Aorta (tissue), 5 donors: ENCODE measurements around the gene ASS1. TPM values are rescaled to one million over a fixed set of nuclear protein-coding genes. Genes with fewer than 3 reads are reported as not detected.

ENCODE experiments used
- ATAC-seq: fragments of 200-7000 bp; cut with Tn5 transposase; one replicate; pipeline ENCODE4 v1.9.1; 2022; ENCODE audit warnings: moderate library complexity; ENCODE audit not compliant: low FRiP score
- DNase-seq, 2 donors: peaks; one replicate each; pipeline ENCODE4 v3.0.0-alpha.2; 2020
- H3K27ac ChIP-seq, 2 donors: one replicate each; pipeline ENCODE4 v1.5.1; 2013; ENCODE audit warnings: low read length in 2 of 2, mild to moderate bottlenecking in 2 of 2, moderate library complexity in 2 of 2, control low read depth in 1 of 2, inconsistent platforms in 1 of 2, low read depth in 1 of 2
- H3K27me3 ChIP-seq, 2 donors: one replicate each; pipeline ENCODE4 v1.6.1; 2013; ENCODE audit warnings: control low read depth in 1 of 2, low read length in 1 of 2, mild to moderate bottlenecking in 1 of 2, moderate library complexity in 1 of 2; ENCODE audit not compliant: insufficient read depth in 2 of 2, control insufficient read depth in 1 of 2
- H3K36me3 ChIP-seq, 2 donors: one replicate each; pipeline ENCODE4 v1.6.1; 2013; ENCODE audit warnings: control low read depth in 1 of 2, low read length in 1 of 2, mild to moderate bottlenecking in 1 of 2; ENCODE audit not compliant: insufficient read depth in 2 of 2, control insufficient read depth in 1 of 2
- H3K4me1 ChIP-seq, 2 donors: one replicate each; pipeline ENCODE4 v1.6.1; 2013; ENCODE audit warnings: low read length in 2 of 2, control low read depth in 1 of 2, mild to moderate bottlenecking in 1 of 2, moderate library complexity in 1 of 2; ENCODE audit not compliant: insufficient read depth in 2 of 2, control insufficient read depth in 1 of 2
- H3K4me3 ChIP-seq, 2 donors: one replicate each; pipeline ENCODE4 v1.5.1; 2013; ENCODE audit warnings: low read length in 2 of 2, control low read depth in 1 of 2, mild to moderate bottlenecking in 1 of 2
- H3K9me3 ChIP-seq: one replicate; pipeline ENCODE4 v1.6.1; 2013; ENCODE audit warnings: mild to moderate bottlenecking, low read length; ENCODE audit not compliant: control insufficient read depth
- WGBS, 2 donors: extraction: QIAGEN DNeasy Blood & Tissue Kit; methylation state at CpG; one replicate each; pipeline ENCODE4 v1.1.7; 2013; 5-methylcytosine and 5-hydroxymethylcytosine counted together
- intact Hi-C, 2 donors: fragments of 100-400 bp; cut with DNase I; formaldehyde crosslinking; loops; one replicate each; pipeline versions ENCODE4 v1.14.2 to v1.15.0; 2022
- polyA plus RNA-seq, 2 donors: library from polyadenylated mRNA; stranded (reverse); fragments of 200-250 nt; gene quantifications; one replicate each; pipeline ENCODE4 v1.2.3, GENCODE V29; 2013
- total RNA-seq, 2 donors: library from RNA; stranded (reverse); fragmentation: NEBNext Ultra II Directional; extraction: Animal tissue kit (Norgen Biotek cat#: 25700); gene quantifications; one replicate each; pipeline ENCODE4 v1.2.1, GENCODE V29; 2021
- donor health status: healthy with polysubstance abuse.
- donor health status: Bipolar disorder and iron deficiency.
- donor health status: DM: no; HTN: no; CAD: no.
- donor health status: DM: no; HTN: no; CAD: no.
- donor health status: DM: yes; HTN: yes; CAD: no.

ASS1 gene
- total and polyA plus RNA-seq, 4 donors = 52.0 to 99.0 (median 78.5) TPM

DNA sequence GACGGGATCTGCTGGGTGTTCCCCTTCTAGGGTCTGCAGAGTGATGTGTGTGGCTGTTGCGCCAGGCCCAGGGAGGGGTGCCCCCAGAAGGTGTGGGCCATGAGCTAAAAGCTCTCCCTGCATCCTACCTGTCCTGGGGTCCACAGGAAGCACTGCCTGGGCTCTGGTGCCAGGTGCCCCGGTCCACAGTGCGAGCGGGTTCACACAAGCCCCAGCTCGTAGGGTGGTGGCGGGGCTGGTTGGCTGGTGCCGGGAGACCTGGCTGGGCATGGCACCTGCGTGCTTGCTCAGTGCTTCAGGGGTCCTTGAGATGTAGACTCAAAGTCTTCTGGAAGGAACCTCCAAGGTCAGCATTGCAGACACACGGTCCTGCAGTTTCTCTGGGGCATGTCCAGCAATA is 25.5 kb downstream of the ASS1 start:
- no peak for ATAC-seq
- no peaks in the 10 kb centered on the region for H3K27me3 ChIP-seq

GRCh38 chr9:130470950-130471349 is 26.2 kb downstream of the ASS1 start:
- Histone ChIP-seq H3K27me3 (no peaks in the 10 kb centered on the region), H3K36me3 (no peaks in the 10 kb centered on the region), H3K27ac (no peak overlapping the region), H3K4me1 (no peaks in the 10 kb centered on the region), H3K4me3 (no peak overlapping the region), H3K9me3 (no peaks in the 10 kb centered on the region)
- intact Hi-C loops = no loop called here
- WGBS, 2 donors = 90 to 95% methylated on average over 12 of the region's 12 CpGs
- no peak for ATAC-seq
- DNase-seq = no peak

More for the DNA sequence above, 25.5 kb downstream of the ASS1 start:
- 95% methylated on average over 10 of the region's 10 CpGs for WGBS, 2 donors
- no peak for DNase-seq
- intact Hi-C loops = no loop called here
- no peaks in the 10 kb centered on the region for H3K9me3 ChIP-seq
- H3K4me3 ChIP-seq = no peak overlapping the region
- H3K36me3 ChIP-seq = no peaks in the 10 kb centered on the region
- no peaks in the 10 kb centered on the region for H3K4me1 ChIP-seq
- no peak overlapping the region for H3K27ac ChIP-seq

GRCh38 chr9:130471411-130472183 is 26.8 kb downstream of the ASS1 start:
- H3K27me3 ChIP-seq = no peaks in the 10 kb centered on the region
- DNase-seq (no peak), ATAC-seq (no peak)
- no peaks in the 10 kb centered on the region for H3K36me3 ChIP-seq
- H3K27ac ChIP-seq = no peak overlapping the region
- no peaks in the 10 kb centered on the region for H3K9me3 ChIP-seq
- H3K4me3 ChIP-seq = no peak overlapping the region
- WGBS, 2 donors = 83 to 89% methylated on average over 20 of the region's 20 CpGs
- intact Hi-C loops = no loop called here
- no peaks in the 10 kb centered on the region for H3K4me1 ChIP-seq

- ATAC-seq = no peak
- intact Hi-C loops = no loop called here
- Histone ChIP-seq H3K27me3 (no peaks in the 10 kb centered on the region), H3K4me3 (no peak overlapping the region), H3K36me3 (no peaks in the 10 kb centered on the region), H3K27ac (no peak overlapping the region), H3K9me3 (no peaks in the 10 kb centered on the region), H3K4me1 (no peaks in the 10 kb centered on the region)
- DNase-seq = no peak
- WGBS, 2 donors = 87 to 88% methylated on average over 19 of the region's 19 CpGs
Observed at GRCh38 chr9:130472184-130472705, 27.5 kb downstream of the ASS1 start.

DNA sequence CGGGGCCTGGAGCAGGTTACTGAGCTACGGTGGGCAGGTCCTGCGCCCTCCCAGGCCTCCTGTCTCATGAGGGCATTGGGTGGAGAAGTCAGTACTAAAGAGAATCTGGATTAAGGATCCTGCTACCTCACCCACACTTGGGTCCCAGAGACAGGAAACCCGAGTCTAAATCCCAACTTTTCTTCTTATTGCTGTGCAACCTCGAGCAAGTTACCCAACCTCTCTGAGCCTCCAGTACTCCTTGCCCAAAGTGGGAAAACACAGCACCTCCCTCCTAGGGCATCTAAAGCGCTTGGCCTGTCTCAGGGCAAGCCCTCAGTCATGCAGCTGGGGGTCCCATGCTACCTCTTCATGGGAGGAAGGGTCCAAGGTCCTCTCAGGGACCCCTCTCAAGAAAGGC is 28.2 kb downstream of the ASS1 start:
- ATAC-seq = no peak
- intact Hi-C loops = no loop called here
- no peaks in the 10 kb centered on the region for H3K36me3 ChIP-seq

GRCh38 chr9:130473566-130473965 is 28.8 kb downstream of the ASS1 start:
- no peak overlapping the region for H3K4me3 ChIP-seq
- no peak overlapping the region for H3K27ac ChIP-seq
- H3K9me3 ChIP-seq = no peaks in the 10 kb centered on the region
- intact Hi-C loops = no loop called here
- DNase-seq (no peak), ATAC-seq (no peak)
- H3K4me1 ChIP-seq = no peaks in the 10 kb centered on the region
- no peaks in the 10 kb centered on the region for H3K36me3 ChIP-seq
- WGBS, 2 donors = 67 to 76% methylated on average over 13 of the region's 13 CpGs
- H3K27me3 ChIP-seq = no peaks in the 10 kb centered on the region

More for the DNA sequence above, 28.2 kb downstream of the ASS1 start:
- Histone ChIP-seq H3K9me3 (no peaks in the 10 kb centered on the region), H3K4me1 (no peaks in the 10 kb centered on the region), H3K27me3 (no peaks in the 10 kb centered on the region), H3K4me3 (no peak overlapping the region), H3K27ac (no peak overlapping the region)
- 95% methylated on average over 6 of the region's 6 CpGs for WGBS, 2 donors
- DNase-seq = no peak

DNA sequence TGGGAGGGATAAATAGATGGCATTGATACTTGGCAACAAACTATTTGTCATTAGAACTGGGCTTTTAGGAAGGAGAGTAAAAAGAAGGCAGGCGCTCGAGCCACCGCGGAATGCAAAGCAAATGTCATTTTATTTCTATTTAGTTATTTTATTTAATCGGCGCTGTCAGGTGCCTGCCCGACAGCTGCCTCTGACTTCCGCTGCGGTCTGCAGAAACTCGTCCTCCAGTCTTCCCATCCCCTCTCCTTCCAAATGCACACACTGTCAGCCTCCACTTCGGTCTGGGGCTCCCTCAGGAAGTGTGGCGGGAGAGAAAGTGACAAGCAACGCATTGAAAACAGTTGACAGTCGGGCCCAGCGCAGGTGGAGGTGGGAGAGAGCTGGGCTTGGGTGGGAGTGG is 29.3 kb downstream of the ASS1 start:
- H3K9me3 ChIP-seq = no peaks in the 10 kb centered on the region
- H3K27ac ChIP-seq = no peak overlapping the region
- no peak for ATAC-seq
- WGBS, 2 donors = 80 to 83% methylated on average over 15 of the region's 15 CpGs
- no peak for DNase-seq
- H3K36me3 ChIP-seq = no peaks in the 10 kb centered on the region
- no peaks in the 10 kb centered on the region for H3K4me1 ChIP-seq
- intact Hi-C loops = no loop called here
- H3K27me3 ChIP-seq = no peaks in the 10 kb centered on the region
- H3K4me3 ChIP-seq = no peak overlapping the region

DNA sequence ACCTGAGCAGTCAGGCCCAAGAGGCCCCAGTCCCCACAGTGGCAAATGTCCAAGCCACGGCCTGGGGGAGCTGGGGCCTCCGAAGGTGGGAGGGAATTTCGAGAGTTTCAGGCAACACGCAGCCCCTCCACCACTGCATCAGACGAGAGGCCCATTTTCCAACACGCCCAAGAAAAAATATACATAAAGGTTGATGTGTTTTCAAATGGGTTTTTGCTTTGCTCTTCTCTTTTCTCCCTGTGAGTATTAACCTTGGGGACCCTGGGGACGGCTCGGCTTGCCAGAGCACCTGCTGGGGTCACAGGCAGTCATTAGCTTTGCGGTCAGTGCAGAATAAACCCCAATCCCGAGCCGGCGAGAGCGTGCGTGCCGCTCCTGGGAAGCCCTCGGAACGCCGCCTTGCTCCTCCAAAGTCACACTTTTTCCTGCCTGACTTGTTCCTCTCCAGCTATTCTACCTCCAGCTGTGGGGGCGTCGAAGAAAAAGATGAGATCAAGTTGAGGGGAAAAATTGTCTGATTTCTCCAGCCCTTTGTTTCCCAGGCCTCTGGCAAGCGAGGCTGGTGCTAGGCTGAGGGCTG is 31.5 kb downstream of the ASS1 start:
- intact Hi-C loops = no loop called here
- H3K36me3 ChIP-seq = no peaks in the 10 kb centered on the region
- no peaks in the 10 kb centered on the region for H3K4me1 ChIP-seq
- DNase-seq (no peak), ATAC-seq (no peak)
- H3K27me3 ChIP-seq = no peaks in the 10 kb centered on the region
- 88 to 91% methylated on average over 21 of the region's 21 CpGs for WGBS, 2 donors
- no peaks in the 10 kb centered on the region for H3K9me3 ChIP-seq
- no peak overlapping the region for H3K27ac ChIP-seq
- H3K4me3 ChIP-seq = no peak overlapping the region

DNA sequence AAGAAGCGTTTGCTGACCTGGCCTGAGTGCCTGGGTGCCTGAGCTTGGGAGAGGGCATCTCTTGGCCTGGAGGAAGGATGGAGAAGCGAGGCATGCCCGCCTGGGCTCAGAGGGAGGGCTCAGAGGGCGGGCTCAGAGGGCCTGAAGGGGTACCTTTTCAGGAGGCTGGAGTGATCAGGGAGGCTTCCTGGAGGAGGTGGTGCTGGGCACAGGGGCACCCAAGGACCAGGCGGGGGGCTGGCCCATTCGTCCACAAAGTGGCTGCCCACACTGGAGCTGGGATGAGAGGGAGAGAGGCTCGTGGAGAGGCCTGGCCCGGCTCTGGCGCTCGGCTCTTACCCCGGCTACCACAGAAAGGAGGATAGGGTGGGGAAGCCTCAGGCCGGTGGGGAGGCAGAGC is 32.8 kb downstream of the ASS1 start:
- no peak overlapping the region for H3K27ac ChIP-seq
- H3K4me1 ChIP-seq = no peaks in the 10 kb centered on the region
- intact Hi-C loops = no loop called here
- no peak for ATAC-seq
- H3K9me3 ChIP-seq = no peaks in the 10 kb centered on the region
- no peaks in the 10 kb centered on the region for H3K36me3 ChIP-seq
- H3K4me3 ChIP-seq = no peak overlapping the region
- DNase-seq = no peak
- H3K27me3 ChIP-seq = no peaks in the 10 kb centered on the region
- WGBS, 2 donors = 91 to 94% methylated on average over 12 of the region's 12 CpGs
